GM12878 (cell line): ENCODE measurements around the gene ZMIZ1.

Source experiments
- ATF2 ChIP-seq: IDR thresholded peaks from 2 replicates; pipeline ENCODE4 v1.6.1; 2012; ENCODE audit warnings: low read length, inconsistent platforms
- BCL11A ChIP-seq: IDR thresholded peaks from 2 replicates; pipeline ENCODE4 v1.6.1; 2011; ENCODE audit warnings: low read depth, low read length
- CEBPB ChIP-seq, 2 experiments: fragments of 150-350 bp in 1 of 2; IDR thresholded peaks; 2 replicates each; pipeline ENCODE4 v1.6.1; 2012 to 2014; ENCODE audit warnings: low read depth in 2 of 2, low read length in 2 of 2, borderline replicate concordance in 1 of 2, inconsistent platforms in 1 of 2
- CREB1 ChIP-seq: IDR thresholded peaks from 2 replicates; pipeline ENCODE4 v1.6.1; 2012; ENCODE audit warnings: low read depth, mild to moderate bottlenecking, inconsistent platforms
- CTCF ChIP-seq, 3 experiments: IDR thresholded peaks in 2 of 3; conservative IDR thresholded peaks in 1 of 3; 2 replicates each; pipeline ENCODE4 v1.5.1; 2011; ENCODE audit warnings: low read depth in 3 of 3, low read length in 3 of 3, mild to moderate bottlenecking in 3 of 3, control low read depth in 2 of 3, moderate library complexity in 2 of 3, inconsistent platforms in 1 of 3, mixed read lengths in 1 of 3; ENCODE audit not compliant: control insufficient read depth in 2 of 3, insufficient read depth in 1 of 3; ENCODE audit errors: extremely low read depth in 1 of 3
- FOXK2 ChIP-seq: fragments of 450-650 bp; IDR thresholded peaks from 2 replicates; pipeline ENCODE4 v1.6.1; 2017; ENCODE audit warnings: mild to moderate bottlenecking, moderate library complexity
- GABPA ChIP-seq: IDR thresholded peaks from 2 replicates; pipeline ENCODE4 v1.6.1; 2014; ENCODE audit warnings: antibody characterized with exemption, low read depth, mild to moderate bottlenecking, inconsistent platforms
- MXI1 ChIP-seq: fragments of 150-350 bp; IDR thresholded peaks from 2 replicates; pipeline ENCODE4 v1.6.1; 2011; ENCODE audit warnings: low read depth, mild to moderate bottlenecking, inconsistent platforms, low read length, improper control_type of control experiment
- POLR2A ChIP-seq: IDR thresholded peaks from 2 replicates; pipeline ENCODE4 v1.6.1; 2011; ENCODE audit warnings: low read depth, mild to moderate bottlenecking, low read length
- POLR2AphosphoS5 ChIP-seq: IDR thresholded peaks from 2 replicates; pipeline ENCODE4 v1.6.1; 2011; ENCODE audit warnings: mild to moderate bottlenecking, low read length, inconsistent platforms
- SKIL ChIP-seq: fragments of 450-650 bp; IDR thresholded peaks from 2 replicates; pipeline ENCODE4 v1.6.1; 2017; ENCODE audit warnings: mild to moderate bottlenecking, low read depth, inconsistent platforms; ENCODE audit not compliant: poor library complexity, severe bottlenecking
- ZBED1 ChIP-seq: IDR thresholded peaks from 2 replicates; pipeline ENCODE4 v1.6.1; 2016; ENCODE audit warnings: borderline replicate concordance

- TF ChIP-seq ATF2, result no peak
- no peak for TF ChIP-seq FOXK2
- TF ChIP-seq CTCF (IDR thresholded peaks at IDR 0.05 in 2 of 3, conservative IDR thresholded peaks at IDR 0.05 in 1 of 3; ENCODE audit: control insufficient read depth in 2 of 3, extremely low read depth in 1 of 3, insufficient read depth in 1 of 3, low read depth in 3 of 3, low read length in 3 of 3), result no peak
- no peak for TF ChIP-seq POLR2A
- no peak for TF ChIP-seq CEBPB (IDR thresholded peaks at IDR 0.05; ENCODE audit: borderline replicate concordance in 1 of 2, low read depth in 2 of 2, low read length in 2 of 2)
- TF ChIP-seq GABPA, result no peak
- no peak for TF ChIP-seq CREB1
- TF ChIP-seq ZBED1, result no peak
- TF ChIP-seq BCL11A, result no peak
- TF ChIP-seq SKIL, result no peak
- no peak for TF ChIP-seq POLR2AphosphoS5
- no peak for TF ChIP-seq MXI1
Measured at GRCh38 chr10:79179164-79179956, 110.6 kb downstream of the ZMIZ1 start.
